Ascending aorta (tissue), 2 donors: Measurements from ENCODE around the gene CAVIN4. TPM values are rescaled to one million over a fixed set of nuclear protein-coding genes. Genes with fewer than 3 reads are reported as not detected.

Experiments used
- DNase-seq, 2 donors: peaks; one replicate each; pipeline ENCODE4 v3.0.0-alpha.2; 2019; ENCODE audit warnings: low spot score in 2 of 2
- H3K27ac ChIP-seq, 2 donors: fragments of 200-600 bp; sonication (generic); one replicate each; pipeline ENCODE4 v1.5.1; 2016 to 2017; ENCODE audit warnings: mild to moderate bottlenecking in 1 of 2
- H3K27me3 ChIP-seq: fragments of 200-600 bp; sonication (generic); one replicate; pipeline ENCODE4 v1.5.1; 2017
- H3K36me3 ChIP-seq, 2 donors: fragments of 200-600 bp; sonication (generic); one replicate each; pipeline ENCODE4 v1.5.1; 2016
- H3K4me1 ChIP-seq, 2 donors: fragments of 200-600 bp; sonication (generic); one replicate each; pipeline ENCODE4 v1.5.1; 2016 to 2017; ENCODE audit warnings: mild to moderate bottlenecking in 1 of 2
- H3K4me3 ChIP-seq, 2 donors: fragments of 200-600 bp; sonication (generic); one replicate each; pipeline ENCODE4 v1.5.1; 2016 to 2017; ENCODE audit warnings: mild to moderate bottlenecking in 1 of 2
- H3K9me3 ChIP-seq, 2 donors: fragments of 200-600 bp; sonication (generic); one replicate each; pipeline ENCODE4 v1.5.1; 2016
- intact Hi-C: fragments of 100-400 bp; cut with DNase I; formaldehyde crosslinking; loops from one replicate; pipeline ENCODE4 v1.15.1; 2023
- total RNA-seq: library from RNA; depleted of rRNA; stranded (reverse); fragments of >200 nt; gene quantifications from one replicate; pipeline ENCODE4 v1.1.0, GENCODE V29; 2016
- TF ChIP-seq, protein P1 (sequence below), 3 experiments: fragments of 200-600 bp in 2 of 3; fragments of 450-650 bp in 1 of 3; sonication (generic) in 2 of 3; IDR thresholded peaks; one replicate each; pipeline ENCODE4 v1.5.1; 2016 to 2019; ENCODE audit warnings: antibody characterized with exemption in 3 of 3, mild to moderate bottlenecking in 1 of 3, moderate library complexity in 1 of 3

CAVIN4 gene
- total RNA-seq, 1 donor from 2014 or later = not detected

- Histone ChIP-seq H3K27me3 (no peaks in the 10 kb centered on the region), H3K9me3 (no peaks in the 10 kb centered on the region), H3K4me1 (no peaks in the 10 kb centered on the region), H3K36me3 (no peaks in the 10 kb centered on the region), H3K4me3 (no peak overlapping the region), H3K27ac (no peak overlapping the region)
- TF ChIP-seq, protein P1, sequence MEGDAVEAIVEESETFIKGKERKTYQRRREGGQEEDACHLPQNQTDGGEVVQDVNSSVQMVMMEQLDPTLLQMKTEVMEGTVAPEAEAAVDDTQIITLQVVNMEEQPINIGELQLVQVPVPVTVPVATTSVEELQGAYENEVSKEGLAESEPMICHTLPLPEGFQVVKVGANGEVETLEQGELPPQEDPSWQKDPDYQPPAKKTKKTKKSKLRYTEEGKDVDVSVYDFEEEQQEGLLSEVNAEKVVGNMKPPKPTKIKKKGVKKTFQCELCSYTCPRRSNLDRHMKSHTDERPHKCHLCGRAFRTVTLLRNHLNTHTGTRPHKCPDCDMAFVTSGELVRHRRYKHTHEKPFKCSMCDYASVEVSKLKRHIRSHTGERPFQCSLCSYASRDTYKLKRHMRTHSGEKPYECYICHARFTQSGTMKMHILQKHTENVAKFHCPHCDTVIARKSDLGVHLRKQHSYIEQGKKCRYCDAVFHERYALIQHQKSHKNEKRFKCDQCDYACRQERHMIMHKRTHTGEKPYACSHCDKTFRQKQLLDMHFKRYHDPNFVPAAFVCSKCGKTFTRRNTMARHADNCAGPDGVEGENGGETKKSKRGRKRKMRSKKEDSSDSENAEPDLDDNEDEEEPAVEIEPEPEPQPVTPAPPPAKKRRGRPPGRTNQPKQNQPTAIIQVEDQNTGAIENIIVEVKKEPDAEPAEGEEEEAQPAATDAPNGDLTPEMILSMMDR (IDR thresholded peaks at IDR 0.05) = no peak
- no peak for DNase-seq
- intact Hi-C loops = no loop called here
Measured at GRCh38 chr9:100605405-100605804, 27.5 kb downstream of the CAVIN4 start.

GRCh38 chr9:100619194-100619593, 41.3 kb downstream of the CAVIN4 start:
- no peaks in the 10 kb centered on the region for H3K36me3 ChIP-seq
- TF ChIP-seq, protein P1 (IDR thresholded peaks at IDR 0.05) = no peak
- no peak overlapping the region for H3K4me3 ChIP-seq
- DNase-seq = no peak
- H3K9me3 ChIP-seq = no peaks in the 10 kb centered on the region
- H3K4me1 ChIP-seq = no peaks in the 10 kb centered on the region
- H3K27me3 ChIP-seq = no peaks in the 10 kb centered on the region
- no peak overlapping the region for H3K27ac ChIP-seq
- intact Hi-C loops = no loop called here

DNA sequence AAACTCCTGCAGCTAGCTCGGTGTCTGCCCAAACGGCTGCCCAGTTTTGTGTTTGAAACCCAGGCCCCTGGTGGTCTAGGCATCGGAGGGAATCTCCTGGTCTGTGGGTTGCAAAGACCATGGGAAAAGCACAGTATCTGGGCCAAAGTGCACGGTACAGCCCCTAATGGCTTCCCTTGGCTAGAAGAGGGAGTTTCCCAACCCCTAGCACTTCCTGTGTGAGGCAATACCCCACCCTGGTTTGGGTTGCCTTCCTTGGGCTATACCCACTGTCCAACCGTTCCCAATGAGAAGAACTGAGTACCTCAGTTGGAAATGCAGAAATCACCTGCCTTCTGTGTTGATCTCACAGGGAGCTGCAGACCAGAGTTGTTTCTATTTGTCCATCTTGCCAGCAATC, 41.8 kb downstream of the CAVIN4 start:
- H3K9me3 ChIP-seq = no peaks in the 10 kb centered on the region
- H3K27ac ChIP-seq = no peak overlapping the region
- no peaks in the 10 kb centered on the region for H3K36me3 ChIP-seq
- H3K4me3 ChIP-seq = no peak overlapping the region
- no peak for DNase-seq
- intact Hi-C loops = no loop called here
- TF ChIP-seq, protein P1 (IDR thresholded peaks at IDR 0.05) = no peak
- no peaks in the 10 kb centered on the region for H3K4me1 ChIP-seq
- no peaks in the 10 kb centered on the region for H3K27me3 ChIP-seq

- no peak for DNase-seq
- intact Hi-C loops = no loop called here
- H3K4me1 ChIP-seq = no peaks in the 10 kb centered on the region
- no peaks in the 10 kb centered on the region for H3K27me3 ChIP-seq
- no peak overlapping the region for H3K4me3 ChIP-seq
- H3K27ac ChIP-seq = no peak overlapping the region
- TF ChIP-seq, protein P1 (IDR thresholded peaks at IDR 0.05) = no peak
- H3K36me3 ChIP-seq = no peaks in the 10 kb centered on the region
- H3K9me3 ChIP-seq = no peaks in the 10 kb centered on the region
Measured at GRCh38 chr9:100623969-100624368, 46.1 kb downstream of the CAVIN4 start.

- TF ChIP-seq, protein P1 (IDR thresholded peaks at IDR 0.05) = no peak
- no peaks in the 10 kb centered on the region for H3K27me3 ChIP-seq
- no peak overlapping the region for H3K27ac ChIP-seq
- H3K9me3 ChIP-seq = no peaks in the 10 kb centered on the region
- no peak for DNase-seq
- H3K4me3 ChIP-seq = no peak overlapping the region
- intact Hi-C loops = no loop called here
- no peaks in the 10 kb centered on the region for H3K36me3 ChIP-seq
- H3K4me1 ChIP-seq = no peaks in the 10 kb centered on the region
Measured at GRCh38 chr9:100626949-100627348, 49.1 kb downstream of the CAVIN4 start.

DNA sequence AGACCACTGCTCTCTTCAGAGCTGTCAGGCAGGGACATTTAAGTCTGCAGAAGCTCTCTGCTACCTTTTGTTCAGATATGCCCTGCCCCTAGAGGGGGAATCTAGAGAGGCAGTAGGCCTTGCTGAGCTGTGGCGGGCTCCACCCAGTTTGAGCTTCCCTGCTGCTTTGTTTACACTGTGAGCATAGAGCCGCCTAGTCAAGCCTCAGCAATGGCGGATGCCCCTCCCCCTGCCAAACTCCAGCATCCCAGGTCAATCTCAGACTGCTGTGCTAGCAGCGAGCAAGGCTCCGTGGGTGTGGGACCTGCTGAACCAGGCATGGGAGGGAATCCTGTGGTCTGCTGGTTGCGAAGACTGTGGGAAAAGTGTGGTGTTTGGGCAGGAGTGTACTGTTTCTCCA, 59.9 kb downstream of the CAVIN4 start:
- Histone ChIP-seq H3K27ac (no peak overlapping the region), H3K9me3 (no peaks in the 10 kb centered on the region), H3K36me3 (no peaks in the 10 kb centered on the region), H3K27me3 (no peaks in the 10 kb centered on the region), H3K4me1 (no peaks in the 10 kb centered on the region), H3K4me3 (no peak overlapping the region)
- DNase-seq = no peak
- intact Hi-C loops = no loop called here
- TF ChIP-seq, protein P1 (IDR thresholded peaks at IDR 0.05) = no peak
